GM12878 (cell line): ENCODE measurements around the gene OR10X1. TPM values are rescaled to one million over a fixed set of nuclear protein-coding genes. Genes with fewer than 3 reads are reported as not detected.

Source experiments
- ATAC-seq: fragments of 200-7000 bp; cut with Tn5 transposase; 3 replicates; pipeline ENCODE4 v1.9.1; 2020; ENCODE audit warnings: mild to moderate bottlenecking, moderate library complexity
- BruUV-seq: library from RNA; stranded (reverse); fragments of 400-500 nt; replicated peaks from 2 replicates; lab custom pipeline; 2021; lab: Mats Ljungman, UMichigan
- CTCF ChIA-PET: fragments of 300-600 bp; sonication (Branson Sonifier 250); formaldehyde crosslinking; extraction: SDS; loops from one replicate; lab custom pipeline; 2021; ENCODE audit warnings: inconsistent platforms; lab: Yijun Ruan, JAX
- POLR2A ChIA-PET: fragments of 350-600 bp; formaldehyde crosslinking; extraction: SDS; loops from one replicate; lab custom pipeline; 2021; ENCODE audit warnings: inconsistent platforms; lab: Charles Lee
- RAD21 ChIA-PET: fragments of 300-600 bp; sonication (Branson Sonifier 250); formaldehyde crosslinking; loops from one replicate; lab custom pipeline; 2023; ENCODE audit warnings: antibody characterized with exemption; ENCODE audit not compliant: unreplicated experiment; lab: Charles Lee
- SMC1A ChIA-PET: fragments of 300-600 bp; sonication (Branson Sonifier 250); formaldehyde crosslinking; loops from one replicate; lab custom pipeline; 2023; ENCODE audit not compliant: unreplicated experiment, uncharacterized antibody; lab: Charles Lee
- DNase-seq: peaks from one replicate; pipeline ENCODE4 v3.0.0-alpha.2; 2011; ENCODE audit warnings: low read depth, low spot score
- FAIRE-seq: peaks from 3 replicates; lab custom pipeline; 2011; peaks lifted over from hg19 to GRCh38; lab: Jason Lieb, UNC
- H2AFZ ChIP-seq: 2 replicates; pipeline ENCODE4 v1.6.0; 2011; ENCODE audit warnings: low read depth, low read length, control low read depth; ENCODE audit not compliant: control insufficient read depth
- H3K27ac ChIP-seq: 2 replicates; pipeline ENCODE4 v1.5.1; 2011; ENCODE audit warnings: control low read depth; ENCODE audit not compliant: control insufficient read depth, insufficient read depth
- H3K27me3 ChIP-seq, 2 experiments: replicated peaks in 1 of 2; 2 replicates each; pipeline versions ENCODE4 v1.6.0 to v1.6.1; 2011; ENCODE audit warnings: low read length in 1 of 2; ENCODE audit not compliant: control insufficient read depth in 2 of 2, insufficient read depth in 2 of 2
- H3K36me3 ChIP-seq, 2 experiments: 2 replicates each; pipeline ENCODE4 v1.5.1; 2011; ENCODE audit warnings: low read length in 1 of 2; ENCODE audit not compliant: control insufficient read depth in 2 of 2, insufficient read depth in 2 of 2
- H3K4me1 ChIP-seq: 2 replicates; pipeline ENCODE4 v1.6.1; 2011; ENCODE audit warnings: mild to moderate bottlenecking, low read length, moderate library complexity, mixed read lengths; ENCODE audit not compliant: control insufficient read depth, insufficient read depth
- H3K4me2 ChIP-seq: 2 replicates; pipeline ENCODE4 v1.6.0; 2011; ENCODE audit warnings: control low read depth; ENCODE audit not compliant: control insufficient read depth, insufficient read depth
- H3K4me3 ChIP-seq: fragments of 200-600 bp; sonication (generic); 2 replicates; pipeline ENCODE4 v1.5.1; 2016
- H3K79me2 ChIP-seq: 2 replicates; pipeline ENCODE4 v1.6.0; 2011; ENCODE audit warnings: low read length; ENCODE audit not compliant: control insufficient read depth, insufficient read depth
- H3K9ac ChIP-seq: 2 replicates; pipeline ENCODE4 v1.8.0; 2011; ENCODE audit warnings: low read length, control low read depth, mixed read lengths; ENCODE audit not compliant: control insufficient read depth, insufficient read depth
- H3K9me3 ChIP-seq: replicated peaks from 3 replicates; pipeline ENCODE4 v1.5.1; 2011; ENCODE audit warnings: mild to moderate bottlenecking, low read length; ENCODE audit not compliant: control insufficient read depth, insufficient read depth
- H4K20me1 ChIP-seq: 2 replicates; pipeline ENCODE4 v1.6.0; 2011; ENCODE audit not compliant: control insufficient read depth, insufficient read depth
- CBX5 ChIP-seq: sonication (generic); IDR thresholded peaks from 2 replicates; pipeline ENCODE4 v1.6.1; 2016; ENCODE audit warnings: low read depth, moderate library complexity, mild to moderate bottlenecking, inconsistent platforms
- CTCF ChIP-seq, 3 experiments: IDR thresholded peaks in 2 of 3; conservative IDR thresholded peaks in 1 of 3; 2 replicates each; pipeline ENCODE4 v1.5.1; 2011; ENCODE audit warnings: low read depth in 3 of 3, low read length in 3 of 3, mild to moderate bottlenecking in 3 of 3, control low read depth in 2 of 3, moderate library complexity in 2 of 3, inconsistent platforms in 1 of 3, mixed read lengths in 1 of 3; ENCODE audit not compliant: control insufficient read depth in 2 of 3, insufficient read depth in 1 of 3; ENCODE audit errors: extremely low read depth in 1 of 3
- ETV6 ChIP-seq, 2 experiments: fragments of 450-650 bp in 1 of 2; IDR thresholded peaks in 1 of 2; conservative IDR thresholded peaks in 1 of 2; 2 replicates each; pipeline ENCODE4 v1.6.1; 2014; ENCODE audit warnings: antibody characterized with exemption in 1 of 2, borderline replicate concordance in 1 of 2, low read depth in 1 of 2, mild to moderate bottlenecking in 1 of 2, moderate library complexity in 1 of 2
- IRF3 ChIP-seq: fragments of 450-650 bp; IDR thresholded peaks from 2 replicates; pipeline ENCODE4 v1.6.1; 2014; ENCODE audit warnings: mild to moderate bottlenecking
- JUND ChIP-seq: IDR thresholded peaks from 2 replicates; pipeline ENCODE4 v1.6.1; 2012; ENCODE audit warnings: low read depth, mild to moderate bottlenecking, low read length, improper control_type of control experiment, moderate library complexity
- KAT2A ChIP-seq: conservative IDR thresholded peaks from 2 replicates; pipeline ENCODE4 v1.6.1; 2011; ENCODE audit warnings: low read depth, low read length; ENCODE audit not compliant: control insufficient read depth
- MLLT1 ChIP-seq: fragments of 450-650 bp; IDR thresholded peaks from 2 replicates; pipeline ENCODE4 v1.6.1; 2016; ENCODE audit warnings: mild to moderate bottlenecking
- NR2C2 ChIP-seq: IDR thresholded peaks from 2 replicates; pipeline ENCODE4 v1.6.1; 2011; ENCODE audit warnings: borderline replicate concordance, low read depth; ENCODE audit not compliant: control insufficient read depth, insufficient read length
- SKIL ChIP-seq: fragments of 450-650 bp; IDR thresholded peaks from 2 replicates; pipeline ENCODE4 v1.6.1; 2017; ENCODE audit warnings: mild to moderate bottlenecking, low read depth, inconsistent platforms; ENCODE audit not compliant: poor library complexity, severe bottlenecking
- SREBF1 ChIP-seq: IDR thresholded peaks from 2 replicates; pipeline ENCODE4 v1.6.1; 2012; ENCODE audit warnings: mild to moderate bottlenecking, low read length
- STAT3 ChIP-seq: IDR thresholded peaks from 2 replicates; pipeline ENCODE4 v1.6.1; 2011; ENCODE audit warnings: low read depth, low read length, improper control_type of control experiment
- TCF7 ChIP-seq: IDR thresholded peaks from 2 replicates; pipeline ENCODE4 v1.6.1; 2014; ENCODE audit warnings: antibody characterized with exemption, borderline replicate concordance
- WGBS: methylation state at CpG from one replicate; pipeline ENCODE4 v1.1.6; 2016; ENCODE audit warnings: low lambda C conversion rate; ENCODE audit not compliant: insufficient replicate concordance, insufficient coverage; ENCODE audit errors: missing lambda C conversion rate; 5-methylcytosine and 5-hydroxymethylcytosine counted together
- in situ Hi-C: fragments of 300-500 bp; cut with MboI; formaldehyde crosslinking; loops from 9 replicates; pipeline ENCODE4 v1.14.3; 2018; ENCODE audit warnings: mixed read lengths
- intact Hi-C: fragments of 100-400 bp; cut with micrococcal nuclease; formaldehyde crosslinking; loops from one replicate; pipeline ENCODE4 v1.14.2; 2022; ENCODE audit not compliant: unreplicated experiment
- polyA plus RNA-seq, 11 experiments: library from polyadenylated mRNA; depleted of rRNA in 4 of 11; unstranded in 6 of 11; stranded (reverse) in 5 of 11; fragments of >200 nt; fragmentation: Nextera tagmentation in 4 of 11; fragmentation: Illumina TruSeq in 1 of 11; extraction: Ambion mirVana in 4 of 11; extraction: Trizol in 1 of 11; gene quantifications; 1 replicate in 1 of 11; 2 replicates in 10 of 11; pipeline versions ENCODE4 v1.2.1 to v1.2.3, GENCODE V29; 2011 to 2016; ENCODE audit warnings: inconsistent platforms in 2 of 11, missing spikeins in 2 of 11, low read depth in 1 of 11
- total RNA-seq, 4 experiments: library from RNA; depleted of rRNA in 3 of 4; stranded (reverse); fragments of >200 nt in 3 of 4; fragmentation: Illumina TruSeq in 1 of 4; extraction: Trizol in 1 of 4; gene quantifications; 2 replicates each; pipeline versions ENCODE4 v1.2.1 to v1.2.3, GENCODE V29; 2013 to 2021

Gene OR10X1
- total and polyA plus RNA-seq, 10 of the 15 experiments (the other 5 are each of a cell fraction or from before 2014, with no cell fraction given): not detected

GRCh38 chr1:158559696-158560095 is 20.0 kb downstream of the OR10X1 start:
- H3K4me3 ChIP-seq: no peak overlapping the region
- no peak overlapping the region for H2AFZ ChIP-seq
- H3K79me2 ChIP-seq: no peaks in the 10 kb centered on the region
- no peak for ATAC-seq
- SMC1A ChIA-PET: interaction anchor here (0.7 kb wide), 1 partner anchor 234 kb away, joined by 3 read pairs; no protein-coding TSS in a partner anchor
- H3K4me2 ChIP-seq: no peak overlapping the region
- TF ChIP-seq ETV6 (conservative IDR thresholded peaks at IDR 0.05 in 1 of 2, IDR thresholded peaks at IDR 0.05 in 1 of 2; ENCODE audit: borderline replicate concordance in 1 of 2, low read depth in 1 of 2) (no peak), SKIL (no peak), TCF7 (no peak), KAT2A (no peak), SREBF1 (no peak), CBX5 (no peak), STAT3 (no peak), MLLT1 (no peak), IRF3 (no peak), CTCF (IDR thresholded peaks at IDR 0.05 in 2 of 3, conservative IDR thresholded peaks at IDR 0.05 in 1 of 3; ENCODE audit: control insufficient read depth in 2 of 3, extremely low read depth in 1 of 3, insufficient read depth in 1 of 3, low read depth in 3 of 3, low read length in 3 of 3) (no peak), NR2C2 (no peak), JUND (no peak)
- TF ChIP-seq, all 136 proteins: peak for 0
- no TSS peak for BruUV-seq
- H3K27me3 ChIP-seq: no peaks in the 10 kb centered on the region
- no peaks in the 10 kb centered on the region for H3K36me3 ChIP-seq
- in situ Hi-C loops (no loop called here), intact Hi-C loops (no loop called here)
- 0% methylated on average over 1 of the region's 1 CpG for WGBS
- H4K20me1 ChIP-seq: no peaks in the 10 kb centered on the region
- CTCF ChIA-PET: no interaction called here
- H3K9ac ChIP-seq: no peak overlapping the region
- RAD21 ChIA-PET: no interaction called here
- H3K27ac ChIP-seq: no peak overlapping the region
- DNase-seq (no peak), FAIRE-seq (no peak)
- no peaks in the 10 kb centered on the region for H3K4me1 ChIP-seq
- POLR2A ChIA-PET: no interaction called here
- H3K9me3 ChIP-seq: no peaks in the 10 kb centered on the region
